Skin of body (tissue), 2 donors: ENCODE data around the gene TBCE. TPM values are rescaled to one million over a fixed set of nuclear protein-coding genes. Genes with fewer than 3 reads are reported as not detected.
"Not testable (repeated sequence)": the region's sequence is repeated elsewhere in the genome, so short reads cannot be mapped to it uniquely, and the experiment has no call there.

Experiments used
- DNase-seq: peaks from one replicate; lab custom pipeline; 2025; lab: John Stamatoyannopoulos, UW
- total RNA-seq: library from RNA; depleted of rRNA; stranded (reverse); fragments of >200 nt; gene quantifications from one replicate; pipeline ENCODE4 v1.2.3, GENCODE V29; 2014

The TBCE gene
- total RNA-seq, 1 donor from 2014 or later = 25.8 TPM

DNA sequence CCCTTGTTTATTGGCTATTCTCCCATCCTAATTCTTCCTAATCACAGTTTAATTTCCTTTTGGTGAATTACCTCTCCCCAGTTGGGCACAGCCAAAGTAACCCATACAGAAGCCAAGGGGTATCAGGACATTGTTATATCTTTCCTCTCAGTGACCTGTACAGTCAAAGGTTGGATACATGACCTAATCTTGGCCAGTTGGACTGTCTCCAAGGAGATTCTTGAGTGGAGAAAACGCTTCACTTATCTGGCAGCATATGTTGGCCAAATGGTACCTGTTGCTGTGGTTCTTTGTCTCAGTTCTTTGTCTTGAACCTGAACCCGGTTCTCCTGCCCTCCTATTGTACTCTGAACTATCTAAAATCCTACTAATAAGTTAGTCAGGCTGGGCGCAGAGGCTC, 15.3 kb upstream of the TBCE start:
- no peak for DNase-seq

DNA sequence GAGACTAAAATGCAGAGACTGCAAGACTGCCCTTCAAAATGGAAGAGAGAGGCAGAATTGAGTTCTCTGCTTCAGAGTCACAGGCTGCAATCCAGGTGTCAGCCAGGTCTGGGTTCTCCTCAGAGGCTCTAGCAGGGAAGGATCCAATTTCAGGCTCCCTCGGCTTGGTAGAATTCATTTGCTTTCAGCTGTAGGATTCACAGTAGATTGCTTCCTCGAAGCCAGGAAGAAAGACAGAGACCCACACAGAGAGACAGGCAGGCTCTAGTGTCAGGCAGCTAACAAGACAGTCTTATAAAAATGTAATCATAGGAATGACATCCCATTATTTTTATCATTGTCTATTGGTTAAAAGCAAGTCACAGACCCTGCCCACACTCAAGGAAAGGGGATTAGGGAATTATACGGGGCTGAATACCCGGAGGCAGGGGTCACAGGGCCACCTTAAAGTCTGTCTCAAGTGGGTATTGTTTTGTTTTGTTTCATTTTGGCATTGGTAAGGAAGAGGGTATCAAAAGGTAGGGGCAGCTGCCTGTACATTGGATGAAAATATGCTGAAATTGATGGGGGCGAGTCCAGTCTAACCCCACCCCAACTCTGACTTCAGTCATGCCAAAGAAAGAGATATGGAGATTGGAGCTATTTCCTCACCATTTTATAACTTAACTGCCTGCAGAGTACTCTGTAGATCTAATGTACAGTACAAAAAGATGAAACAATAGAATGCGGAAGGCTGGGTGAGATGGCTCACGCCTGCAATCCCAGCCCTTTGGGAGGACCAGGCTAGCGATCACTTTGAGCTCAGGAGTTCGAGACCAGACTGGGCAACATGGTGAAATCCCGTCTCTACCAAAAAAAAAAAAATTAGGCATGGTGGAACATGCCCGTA, 9.5 kb upstream of the TBCE start:
- DNase-seq = no peak

GRCh38 chr1:235358899-235359298, 8.3 kb upstream of the TBCE start:
- DNase-seq = no peak

DNA sequence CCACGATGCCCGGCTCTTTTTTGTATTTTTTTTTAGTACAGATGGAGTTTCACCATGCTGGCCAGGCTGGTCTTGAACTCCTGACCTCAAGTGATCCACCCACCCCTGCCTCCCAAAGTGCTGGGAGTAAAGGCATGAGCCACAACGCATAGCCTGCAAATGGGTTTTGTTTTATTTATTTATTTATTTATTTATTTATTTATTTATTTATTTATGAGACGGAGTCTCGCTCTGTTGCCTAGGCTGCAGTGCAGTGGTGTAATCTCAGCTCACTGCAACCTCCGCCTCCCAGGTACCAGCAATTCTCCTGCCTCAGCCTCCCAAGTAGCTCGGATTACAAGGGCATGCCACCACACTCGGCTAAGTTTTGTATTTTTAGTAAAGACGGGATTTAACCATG, 3.0 kb upstream of the TBCE start:
- DNase-seq = not testable (repeated sequence)

DNA sequence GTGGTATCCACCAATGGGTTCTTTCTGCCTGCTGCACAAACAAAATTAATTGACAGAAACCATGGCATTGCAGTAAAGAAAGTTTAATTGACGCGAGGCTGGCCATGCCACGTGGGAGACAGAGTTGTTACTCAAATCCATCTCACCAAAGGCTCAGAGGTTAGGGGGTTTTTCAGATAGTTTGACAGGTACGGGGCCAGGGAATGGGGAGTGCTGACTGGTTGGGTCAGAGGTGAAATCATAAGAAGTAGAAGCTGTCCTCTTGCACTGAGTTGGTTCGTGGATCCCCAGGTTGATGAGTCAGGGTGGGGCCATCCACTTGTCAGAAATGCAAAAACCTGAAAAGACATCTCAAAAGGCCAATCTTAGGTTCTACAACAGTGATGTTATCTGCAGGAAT, 941 bp upstream of the TBCE start:
- no peak for DNase-seq

DNA sequence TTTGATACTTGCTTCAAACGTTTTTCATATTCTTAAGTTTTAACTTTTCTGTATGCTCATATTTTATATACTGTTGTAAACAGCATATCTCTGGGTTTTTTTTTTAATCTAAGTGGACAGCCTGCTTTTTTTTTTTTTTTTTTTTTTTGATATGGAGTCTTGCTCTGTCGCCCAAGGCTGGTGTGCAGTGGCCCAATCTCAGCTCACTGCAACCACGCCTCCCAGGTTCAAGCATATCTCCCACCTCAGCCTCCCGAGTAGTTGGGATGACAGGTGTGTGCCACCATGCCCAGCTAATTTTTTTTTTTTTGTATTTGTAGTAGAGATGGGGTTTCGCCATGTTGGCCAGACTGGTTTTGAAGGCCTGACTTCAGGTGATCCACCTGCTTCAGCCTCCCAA, 1.2 kb downstream of the TBCE start:
- DNase-seq = no peak

GRCh38 chr1:235369802-235370201, 2.6 kb downstream of the TBCE start:
- no peak for DNase-seq

DNA sequence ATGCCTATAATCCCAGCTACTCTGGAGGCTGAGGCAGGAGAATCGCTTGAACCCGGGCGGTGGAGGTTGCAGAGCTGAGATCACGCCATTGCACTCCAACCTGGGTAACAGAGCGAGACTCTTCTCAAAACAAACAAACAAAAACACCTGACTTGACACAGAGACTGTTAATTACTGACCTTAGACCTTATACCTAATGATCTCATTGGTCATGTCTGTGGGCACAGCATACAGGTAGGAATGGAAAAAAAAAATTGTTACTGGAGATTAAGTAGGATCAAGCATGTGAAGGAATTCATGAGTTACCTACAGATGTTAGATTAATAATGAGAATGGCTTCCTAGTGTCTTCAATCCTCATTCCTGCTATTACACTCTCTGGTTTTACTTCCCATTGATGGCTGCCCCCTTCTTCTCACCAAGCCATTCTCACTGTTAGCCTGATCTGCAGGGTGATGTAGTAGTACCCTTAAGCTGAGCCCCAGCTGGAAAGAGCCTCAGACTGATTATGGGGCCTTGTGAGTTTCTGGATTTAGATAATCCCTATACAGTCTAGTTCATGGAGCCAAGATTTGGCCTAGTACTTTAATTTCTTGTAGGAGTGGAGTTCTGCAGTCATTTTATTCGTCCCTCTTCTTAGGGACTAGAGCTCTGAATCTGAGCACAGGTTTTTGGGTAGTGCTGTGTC, 8.8 kb downstream of the TBCE start:
- no peak for DNase-seq

- DNase-seq = not testable (repeated sequence)
Observed at GRCh38 chr1:235378134-235378735, 11.0 kb downstream of the TBCE start.

- not testable (repeated sequence) for DNase-seq
Observed at GRCh38 chr1:235381955-235382739, 14.9 kb downstream of the TBCE start.

GRCh38 chr1:235385633-235386032, 18.4 kb downstream of the TBCE start:
- DNase-seq = not testable (repeated sequence)

GRCh38 chr1:235391874-235392273, 24.6 kb downstream of the TBCE start:
- DNase-seq = no peak

- DNase-seq = no peak
Observed at GRCh38 chr1:235397733-235398132, 30.5 kb downstream of the TBCE start.

DNA sequence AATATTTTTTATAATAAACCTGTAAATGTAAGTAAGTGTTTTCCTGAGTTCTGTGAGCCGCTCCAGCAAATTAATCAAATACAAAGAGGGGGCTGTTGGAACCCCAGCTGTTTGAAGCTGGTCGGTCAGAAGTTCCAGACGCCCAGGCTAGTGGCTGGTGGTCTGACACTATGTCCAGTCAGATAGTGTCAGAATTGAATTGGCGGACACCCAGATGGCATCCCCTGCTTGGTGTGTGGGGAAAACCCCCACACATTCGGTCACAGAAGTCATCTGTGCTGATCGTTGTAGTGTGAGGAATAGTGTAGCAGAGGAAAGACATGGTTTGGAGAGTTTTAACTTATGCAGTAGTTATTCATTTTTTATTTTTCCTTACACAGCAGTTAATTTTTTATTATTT, 32.4 kb downstream of the TBCE start:
- DNase-seq = no peak

- no peak for DNase-seq
Observed at GRCh38 chr1:235401251-235401650, 34.0 kb downstream of the TBCE start.

GRCh38 chr1:235402457-235403200, 35.4 kb downstream of the TBCE start:
- DNase-seq = no peak

DNA sequence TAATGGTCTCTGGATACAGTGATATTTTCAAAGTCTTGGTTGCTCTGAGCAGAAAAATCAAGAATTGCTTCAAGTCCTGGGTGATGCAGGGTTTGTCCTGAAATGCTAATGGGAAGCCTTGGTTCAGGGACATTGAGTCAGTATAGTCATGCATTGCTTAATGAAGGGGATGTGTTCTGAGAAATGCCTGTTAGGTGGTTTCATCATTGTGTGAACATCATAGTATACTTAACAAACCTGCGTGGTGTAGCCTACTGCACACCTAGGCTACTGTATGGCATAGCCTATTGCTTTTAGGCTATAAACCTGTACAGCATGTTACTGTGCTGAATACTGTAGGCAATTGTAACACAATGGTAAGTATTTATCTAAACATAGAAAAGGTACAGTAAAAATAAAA, 36.4 kb downstream of the TBCE start:
- DNase-seq = no peak

DNA sequence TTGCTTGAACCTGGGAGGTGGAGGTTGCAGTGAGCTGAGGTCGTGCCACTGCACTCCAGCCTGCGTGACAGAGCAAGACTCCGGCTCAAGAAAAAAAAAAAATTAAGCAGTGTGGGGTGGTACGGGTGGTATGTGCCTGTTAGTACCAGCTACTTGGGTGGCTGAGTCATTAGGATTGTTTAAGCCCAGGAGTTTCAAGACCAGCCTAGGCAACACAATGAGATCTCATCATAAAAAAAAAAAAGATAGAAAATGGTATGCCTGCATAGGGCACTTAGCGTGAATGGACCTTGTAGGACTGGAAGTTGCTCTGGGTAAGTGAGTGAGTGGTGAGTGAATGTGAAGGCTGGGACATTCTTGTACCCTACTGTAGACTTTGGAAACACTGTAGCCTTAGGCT, 37.0 kb downstream of the TBCE start:
- no peak for DNase-seq

DNA sequence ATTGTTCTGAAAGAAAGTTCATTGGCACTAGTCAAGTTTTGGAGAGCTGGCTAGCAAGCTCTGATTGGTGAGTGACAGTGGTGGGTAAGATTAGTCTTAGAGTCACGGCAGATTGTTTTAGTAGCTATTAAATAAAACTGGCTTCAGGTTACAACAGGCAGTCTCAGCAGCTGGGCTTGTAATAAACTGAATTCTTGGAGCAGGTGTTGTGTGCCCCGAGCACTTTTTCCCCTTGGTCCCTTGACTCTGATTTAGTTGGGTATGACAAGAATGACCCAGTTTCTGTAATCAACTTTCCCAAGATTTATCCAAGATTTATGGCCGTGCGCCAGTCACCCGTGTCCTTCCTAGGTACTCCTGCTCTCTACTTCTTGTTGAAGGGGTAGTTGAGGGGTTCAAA, 40.2 kb downstream of the TBCE start:
- no peak for DNase-seq

GRCh38 chr1:235408503-235408960, 41.3 kb downstream of the TBCE start:
- DNase-seq = no peak
